Sigmoid colon (tissue), 4 donors: ENCODE data around the gene TTC3.

ENCODE experiments used
- EP300 ChIP-seq, 4 donors: sonication (generic); formaldehyde crosslinking; IDR thresholded peaks; one replicate each; pipeline ENCODE4 v1.6.1; 2017; ENCODE audit warnings: antibody characterized with exemption in 4 of 4
- POLR2A ChIP-seq, 2 donors: fragments of 450-650 bp; IDR thresholded peaks; one replicate each; pipeline ENCODE4 v1.6.1; 2016; ENCODE audit warnings: antibody characterized with exemption in 2 of 2, mild to moderate bottlenecking in 2 of 2, moderate library complexity in 2 of 2

DNA sequence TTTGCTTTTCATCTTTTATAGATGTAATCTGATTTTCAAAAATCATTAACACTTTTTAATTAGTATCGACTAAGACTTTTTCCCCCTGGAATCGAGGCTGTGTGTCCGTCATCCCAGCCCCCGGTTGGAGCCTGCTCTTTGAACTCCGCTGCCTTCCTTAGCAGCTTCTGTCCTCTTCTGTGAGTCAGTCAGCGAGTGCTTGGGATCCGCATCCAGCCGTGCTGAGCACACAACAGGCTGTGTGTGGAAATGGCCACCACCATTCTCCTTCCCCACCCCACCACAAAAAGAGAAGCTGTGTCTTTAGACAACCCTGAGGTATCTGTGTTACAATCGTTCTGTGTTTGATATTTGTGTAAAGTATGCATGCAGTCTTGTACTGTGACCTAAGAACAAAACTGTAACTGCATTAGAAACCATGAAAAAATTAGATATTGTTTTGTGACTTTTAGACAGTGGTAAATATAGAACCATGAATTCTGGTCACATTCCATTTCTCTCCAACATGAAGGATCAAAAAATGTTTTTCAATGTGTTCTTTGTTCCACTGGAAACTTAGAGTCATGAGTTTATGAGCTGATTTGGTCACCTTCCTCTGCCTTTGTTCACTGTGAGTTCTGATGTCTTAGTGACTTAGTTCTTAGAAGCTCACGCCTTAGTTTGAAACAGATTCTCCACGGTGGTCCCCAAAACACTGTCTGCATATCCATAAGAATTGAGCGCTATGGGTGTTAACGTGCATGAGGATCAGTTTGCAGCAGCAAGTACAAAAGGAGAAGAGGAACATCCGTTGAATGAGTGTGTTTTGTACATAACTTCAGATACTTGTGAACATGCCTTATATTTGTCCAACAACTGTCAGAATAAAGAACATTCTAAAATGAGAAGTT lies 129.4 kb downstream of the TTC3 start:
- TF ChIP-seq POLR2A (IDR thresholded peaks at IDR 0.05), result no peak
- TF ChIP-seq EP300 (IDR thresholded peaks at IDR 0.05), result no peak
